NCI-H1417 treated with DMSO at 0.1 percent for 48 hours (cell line): ENCODE data around the gene HECW1.
"Not testable (repeated sequence)": the region's sequence is repeated elsewhere in the genome, so short reads cannot be mapped to it uniquely, and the experiment has no call there.

ENCODE experiments used
- DNase-seq: peaks from one replicate; lab custom pipeline; 2025; lab: John Stamatoyannopoulos, UW

Gene HECW1

GRCh38 chr7:43210539-43210938 is 98.1 kb downstream of the HECW1 start:
- not testable (repeated sequence) for DNase-seq

DNA sequence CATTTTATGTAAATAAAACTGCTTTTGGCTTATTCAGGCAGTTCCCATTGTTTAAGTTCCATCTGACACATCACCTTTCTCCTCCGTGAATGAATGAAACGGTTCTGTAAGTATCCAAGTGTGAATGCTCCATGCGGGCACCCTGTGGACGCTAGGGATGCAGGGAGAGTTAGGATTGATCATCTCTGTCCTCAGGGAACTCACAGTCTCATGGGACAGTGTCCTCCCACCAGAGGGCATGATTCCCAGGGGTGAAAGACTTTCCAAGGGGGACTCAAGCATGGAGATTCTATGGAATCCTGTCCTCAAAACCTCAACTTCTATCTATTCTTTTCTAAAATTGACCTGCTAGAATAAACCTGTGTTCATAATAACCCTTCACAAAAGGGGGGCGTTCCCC is 98.8 kb downstream of the HECW1 start:
- DNase-seq = no peak

- no peak for DNase-seq
Measured at GRCh38 chr7:43211693-43212092, 99.2 kb downstream of the HECW1 start.

DNA sequence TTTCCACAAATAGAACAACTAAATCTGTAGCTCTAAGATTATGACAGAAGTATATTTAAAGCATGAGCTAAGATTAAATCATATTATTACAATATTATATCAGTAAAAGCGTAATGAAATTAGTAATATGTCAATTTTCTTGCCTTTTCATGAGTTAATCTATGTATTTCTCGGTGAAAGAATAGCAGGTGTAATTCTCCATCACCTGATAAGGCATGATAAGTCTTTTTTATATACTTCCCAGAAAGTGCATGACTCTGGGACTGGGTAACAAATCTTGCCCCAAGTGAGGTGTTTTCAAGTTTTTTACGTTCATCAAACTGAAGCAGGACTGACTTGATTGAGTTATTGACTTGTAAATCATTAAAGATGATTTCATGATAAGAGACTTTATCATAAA is 100.5 kb downstream of the HECW1 start:
- DNase-seq = no peak

DNA sequence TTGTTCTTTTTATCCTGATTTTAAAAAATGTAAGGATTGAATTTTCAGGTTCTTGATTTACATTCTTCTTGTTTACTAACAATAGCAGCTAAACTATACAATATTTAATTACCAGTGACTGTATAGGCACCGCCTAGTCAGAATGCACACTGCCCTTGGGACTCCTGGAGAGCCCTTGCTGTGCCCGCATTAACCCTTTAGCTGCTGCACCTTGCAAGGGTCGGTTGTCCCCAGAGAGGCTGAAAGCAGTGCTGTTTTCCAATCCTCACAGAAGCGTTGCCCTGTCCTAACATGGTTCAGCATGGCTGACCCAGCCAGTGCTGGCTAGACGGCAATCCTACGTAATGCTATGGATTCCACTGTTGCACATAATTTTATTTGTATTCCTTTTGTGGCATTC is 102.6 kb downstream of the HECW1 start:
- no peak for DNase-seq

DNA sequence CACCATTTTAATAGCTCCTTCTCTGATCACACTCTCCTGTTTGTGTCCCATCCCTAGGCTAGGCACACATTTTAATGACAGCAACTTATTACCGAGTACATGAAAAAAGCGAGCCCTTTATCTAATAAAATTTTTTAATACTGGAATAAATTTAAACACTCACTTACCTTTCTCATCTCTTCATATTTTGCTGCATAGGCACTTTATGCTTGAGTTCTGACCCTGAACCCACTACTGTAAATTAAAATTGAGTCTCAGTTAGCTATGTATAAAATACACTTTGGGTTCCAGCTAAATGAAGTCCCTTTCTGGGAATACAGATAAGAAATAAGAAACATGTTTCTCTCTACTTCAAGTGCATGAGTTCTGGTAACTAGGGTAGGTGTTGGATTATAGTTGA is 104.6 kb downstream of the HECW1 start:
- no peak for DNase-seq

- not testable (repeated sequence) for DNase-seq
Measured at GRCh38 chr7:43218901-43219300, 106.5 kb downstream of the HECW1 start.

GRCh38 chr7:43220250-43220649 is 107.8 kb downstream of the HECW1 start:
- no peak for DNase-seq

GRCh38 chr7:43220742-43221141 is 108.3 kb downstream of the HECW1 start:
- no peak for DNase-seq

- DNase-seq = no peak
Measured at GRCh38 chr7:43229801-43230200, 117.4 kb downstream of the HECW1 start.

- DNase-seq = no peak
Measured at GRCh38 chr7:43232366-43232765, 119.9 kb downstream of the HECW1 start.

DNA sequence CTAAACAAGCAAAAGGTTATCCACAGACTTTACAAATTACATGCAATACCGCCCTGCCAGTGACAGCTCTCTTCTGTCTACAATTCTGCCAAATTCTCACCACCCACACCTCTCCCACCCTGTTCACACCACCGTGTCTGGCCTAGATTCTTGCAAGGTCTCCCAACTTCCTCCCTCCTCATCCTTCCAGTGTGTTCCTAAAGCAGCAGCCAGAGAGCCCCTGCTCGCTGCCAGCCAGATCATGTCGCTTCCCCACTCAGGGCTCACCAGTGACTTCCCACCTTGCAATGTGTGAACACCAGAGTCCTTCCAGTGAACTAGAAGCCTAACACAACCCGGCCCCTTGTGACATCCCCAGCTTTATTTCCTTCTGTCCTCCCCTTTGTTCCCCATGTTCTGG is 121.6 kb downstream of the HECW1 start:
- no peak for DNase-seq

- no peak for DNase-seq
Measured at GRCh38 chr7:43234968-43235367, 122.5 kb downstream of the HECW1 start.

- no peak for DNase-seq
Measured at GRCh38 chr7:43240565-43240964, 128.1 kb downstream of the HECW1 start.

DNA sequence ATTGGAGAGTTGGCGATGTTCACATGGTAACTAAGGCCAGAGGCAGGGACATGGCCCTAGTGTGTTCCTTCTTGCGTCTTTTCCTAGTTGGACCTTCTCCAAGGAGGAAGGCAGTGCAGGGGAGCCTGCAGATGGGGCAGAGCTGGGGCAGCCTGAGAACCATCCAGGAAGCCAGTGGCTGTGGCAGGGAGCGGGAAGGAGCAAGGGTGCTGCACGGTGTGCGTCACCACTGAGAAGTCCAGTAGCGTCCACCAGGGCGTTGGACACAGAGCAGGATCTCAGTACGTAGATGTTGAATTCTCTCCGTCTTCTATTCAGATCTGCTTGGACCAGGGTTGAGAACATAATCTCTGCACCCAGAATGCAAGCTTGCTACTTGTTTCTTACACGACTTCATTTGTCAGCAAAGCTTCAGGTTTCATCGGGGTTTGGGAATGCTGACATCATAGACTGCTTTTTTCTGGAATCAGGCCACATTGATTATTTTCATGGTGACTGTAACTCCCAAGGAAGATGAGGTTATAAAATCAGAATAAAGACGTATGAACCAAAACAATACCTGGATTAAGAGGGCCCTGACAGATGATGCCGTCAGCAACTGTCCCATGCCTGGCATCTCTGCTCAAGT is 130.3 kb downstream of the HECW1 start:
- DNase-seq = no peak

GRCh38 chr7:43244232-43244631 is 131.8 kb downstream of the HECW1 start:
- no peak for DNase-seq

- DNase-seq = no peak
Measured at GRCh38 chr7:43244784-43245183, 132.3 kb downstream of the HECW1 start.

GRCh38 chr7:43247757-43248156 is 135.3 kb downstream of the HECW1 start:
- no peak for DNase-seq

GRCh38 chr7:43248553-43248952 is 136.1 kb downstream of the HECW1 start:
- no peak for DNase-seq

DNA sequence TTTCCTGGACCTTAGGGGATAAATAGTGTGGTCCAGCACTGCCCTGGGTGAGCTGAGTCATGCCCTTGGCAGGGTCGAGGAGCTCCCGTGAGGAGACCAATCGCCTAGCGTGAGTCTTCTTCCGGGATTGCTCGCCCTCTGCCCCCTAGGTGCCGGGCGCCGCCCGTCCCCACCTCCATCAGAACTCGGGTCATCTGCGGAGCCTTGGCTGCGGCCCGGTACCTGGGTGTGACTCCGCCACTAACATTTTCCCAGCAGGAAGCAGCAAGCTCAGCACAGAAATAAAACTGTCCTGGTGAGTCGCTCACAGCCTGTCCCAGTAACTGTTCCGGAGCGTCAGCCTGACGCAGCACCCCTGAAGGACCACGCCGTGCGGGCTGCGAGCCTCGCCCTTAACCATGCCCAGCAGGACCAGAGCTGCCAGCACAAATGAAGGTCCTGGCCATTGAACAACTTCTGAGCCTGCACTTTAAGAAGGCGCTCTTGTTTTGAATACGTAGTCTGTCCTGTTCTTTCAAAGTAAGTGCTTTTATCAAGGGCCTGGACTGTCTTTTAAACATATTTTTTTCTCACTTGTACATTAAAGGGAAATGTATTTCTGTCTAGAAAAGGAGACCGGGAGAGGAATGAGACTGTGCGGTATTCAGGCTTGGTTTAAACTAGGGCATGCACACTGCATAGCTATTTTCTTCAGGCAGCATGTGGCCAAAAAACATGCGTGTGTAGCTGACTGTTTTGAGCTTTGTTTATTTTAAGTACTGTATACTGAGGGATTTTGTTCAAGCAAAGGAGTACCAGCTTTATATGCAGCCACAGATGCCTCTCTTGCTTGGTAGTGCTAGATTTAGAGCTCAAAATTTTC is 136.7 kb downstream of the HECW1 start:
- DNase-seq = no peak

- DNase-seq = no peak
Measured at GRCh38 chr7:43249823-43250145, 137.3 kb downstream of the HECW1 start.

GRCh38 chr7:43260980-43261878 is 148.8 kb downstream of the HECW1 start:
- peak; percentile 6 for DNase-seq

DNA sequence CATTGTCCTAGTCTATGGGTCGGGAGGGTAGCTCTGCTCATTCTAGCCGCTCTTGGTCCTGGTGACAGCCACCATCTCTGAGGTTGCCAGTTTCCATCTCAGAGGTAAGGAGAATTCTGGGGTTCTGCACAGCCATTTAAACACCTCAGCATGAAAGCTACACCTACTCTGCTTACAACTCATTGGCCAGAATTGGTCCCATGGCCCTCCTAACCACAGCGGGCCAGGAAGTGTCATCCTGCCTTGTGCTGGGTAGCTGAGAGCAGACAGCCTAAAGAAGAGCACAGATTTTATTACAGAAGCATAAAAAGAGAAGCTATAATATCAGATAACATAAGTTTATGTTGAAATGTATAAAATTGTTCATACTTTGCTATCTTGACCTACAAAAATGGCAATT is 152.7 kb downstream of the HECW1 start:
- DNase-seq = no peak
